Natural killer cell (primary cell): ENCODE measurements around the gene SPPL2A. TPM values are rescaled to one million over a fixed set of nuclear protein-coding genes. Genes with fewer than 3 reads are reported as not detected.

Experiments
- ATAC-seq, 3 donors: fragments of 150-1000 bp in 2 of 3; fragments of 200-7000 bp in 1 of 3; cut with Tn5 transposase; 1 replicate in 1 of 3; 2 replicates in 2 of 3; pipeline ENCODE4 v1.10.0; 2021; ENCODE audit warnings: mild to moderate bottlenecking in 2 of 3, moderate library complexity in 2 of 3
- DNase-seq, 2 donors: peaks; one replicate each; pipeline versions ENCODE4 v3.0.0 to v3.0.0-alpha.2; 2013 to 2021; ENCODE audit warnings: mixed read lengths in 1 of 2
- H3K27ac ChIP-seq: one replicate; pipeline ENCODE4 v1.5.1; 2013; ENCODE audit warnings: mild to moderate bottlenecking, low read length
- H3K27me3 ChIP-seq: one replicate; pipeline ENCODE4 v1.6.1; 2013; ENCODE audit warnings: low read length; ENCODE audit not compliant: control insufficient read depth, insufficient read depth
- H3K36me3 ChIP-seq: one replicate; pipeline ENCODE4 v1.6.1; 2013; ENCODE audit warnings: low read length; ENCODE audit not compliant: control insufficient read depth, insufficient read depth
- H3K4me1 ChIP-seq: one replicate; pipeline ENCODE4 v1.6.1; 2013; ENCODE audit warnings: low read length; ENCODE audit not compliant: control insufficient read depth, insufficient read depth
- H3K4me3 ChIP-seq: one replicate; pipeline ENCODE4 v1.5.1; 2013; ENCODE audit warnings: low read length
- H3K9me3 ChIP-seq: one replicate; pipeline ENCODE4 v1.6.1; 2013; ENCODE audit warnings: low read length; ENCODE audit not compliant: control insufficient read depth, insufficient read depth
- H3K27ac Mint-ChIP-seq, 2 donors: one replicate each; pipeline ENCODE4 v1.8.0; 2022; ENCODE audit warnings: mild to moderate bottlenecking in 2 of 2, mixed read lengths in 2 of 2, moderate library complexity in 1 of 2
- H3K27me3 Mint-ChIP-seq, 2 donors: one replicate each; pipeline ENCODE4 v1.8.0; 2022; ENCODE audit warnings: low read depth in 2 of 2, mixed read lengths in 2 of 2
- H3K36me3 Mint-ChIP-seq: one replicate; pipeline ENCODE4 v1.8.0; 2022; ENCODE audit warnings: mixed read lengths
- H3K4me1 Mint-ChIP-seq, 2 donors: one replicate each; pipeline ENCODE4 v1.8.0; 2022; ENCODE audit warnings: mixed read lengths in 2 of 2
- H3K4me3 Mint-ChIP-seq: one replicate; pipeline ENCODE4 v1.8.0; 2022; ENCODE audit warnings: mild to moderate bottlenecking, moderate library complexity, mixed read lengths
- H3K9me3 Mint-ChIP-seq, 2 donors: one replicate each; pipeline ENCODE4 v1.8.0; 2022; ENCODE audit warnings: mixed read lengths in 2 of 2
- WGBS: methylation state at CpG from one replicate; pipeline ENCODE4 v1.1.7; 2013; ENCODE audit warnings: missing lambda C conversion rate; ENCODE audit not compliant: insufficient coverage; 5-methylcytosine and 5-hydroxymethylcytosine counted together
- intact Hi-C: fragments of 100-400 bp; cut with micrococcal nuclease; formaldehyde crosslinking; loops from one replicate; pipeline ENCODE4 v1.14.2; 2022
- total RNA-seq, 4 donors: library from RNA; stranded (reverse); fragments of 120-200 nt in 1 of 4; gene quantifications; one replicate each; pipeline versions ENCODE4 v1.2.3 to v1.2.4, GENCODE V29; 2013 to 2022
- TF ChIP-seq, protein P1 (sequence below): fragments of 200-600 bp; IDR thresholded peaks from one replicate; pipeline ENCODE4 v1.8.0; 2022; ENCODE audit warnings: antibody characterized with exemption

SPPL2A gene
- total RNA-seq, 3 donors from 2014 or later (not counting 1 experiment from before 2014, with no cell fraction given), result 104 to 122 (median 120) TPM

DNA sequence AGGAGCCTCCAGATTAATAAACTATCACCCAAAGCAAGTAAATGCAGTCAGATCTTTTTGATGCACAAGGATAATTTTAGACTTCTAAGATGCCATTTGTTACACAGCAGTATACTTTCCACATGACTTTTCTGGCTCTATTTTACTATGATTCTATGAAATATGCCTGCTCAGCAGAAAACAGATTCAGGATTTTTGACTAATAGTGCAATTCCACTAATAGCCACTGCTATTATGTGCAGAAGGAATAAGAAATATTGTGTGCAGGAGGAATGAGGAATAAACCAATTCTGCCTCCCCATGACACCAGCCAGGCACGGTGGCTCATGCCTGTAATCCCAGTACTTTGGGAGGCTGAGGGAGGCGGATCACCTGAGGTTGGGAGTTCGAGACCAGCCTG, 11.5 kb upstream of the SPPL2A start:
- Mint-ChIP-seq H3K4me1 (peaks cover 7 to 15% of the 10 kb centered on the region in 2 donors), H3K9me3 (no peaks in the 10 kb centered on the region), H3K27ac (no peak overlapping the region), H3K36me3 (no peaks in the 10 kb centered on the region), H3K27me3 (no peaks in the 10 kb centered on the region), H3K4me3 (no peak overlapping the region)
- 88% methylated on average over 2 of the region's 3 CpGs for WGBS
- Histone ChIP-seq H3K27ac (no peak overlapping the region), H3K9me3 (no peaks in the 10 kb centered on the region), H3K4me1 (peaks cover 8% of the 10 kb centered on the region), H3K4me3 (no peak overlapping the region), H3K27me3 (no peaks in the 10 kb centered on the region), H3K36me3 (no peaks in the 10 kb centered on the region)
- intact Hi-C loops, result no loop called here
- TF ChIP-seq, protein P1, sequence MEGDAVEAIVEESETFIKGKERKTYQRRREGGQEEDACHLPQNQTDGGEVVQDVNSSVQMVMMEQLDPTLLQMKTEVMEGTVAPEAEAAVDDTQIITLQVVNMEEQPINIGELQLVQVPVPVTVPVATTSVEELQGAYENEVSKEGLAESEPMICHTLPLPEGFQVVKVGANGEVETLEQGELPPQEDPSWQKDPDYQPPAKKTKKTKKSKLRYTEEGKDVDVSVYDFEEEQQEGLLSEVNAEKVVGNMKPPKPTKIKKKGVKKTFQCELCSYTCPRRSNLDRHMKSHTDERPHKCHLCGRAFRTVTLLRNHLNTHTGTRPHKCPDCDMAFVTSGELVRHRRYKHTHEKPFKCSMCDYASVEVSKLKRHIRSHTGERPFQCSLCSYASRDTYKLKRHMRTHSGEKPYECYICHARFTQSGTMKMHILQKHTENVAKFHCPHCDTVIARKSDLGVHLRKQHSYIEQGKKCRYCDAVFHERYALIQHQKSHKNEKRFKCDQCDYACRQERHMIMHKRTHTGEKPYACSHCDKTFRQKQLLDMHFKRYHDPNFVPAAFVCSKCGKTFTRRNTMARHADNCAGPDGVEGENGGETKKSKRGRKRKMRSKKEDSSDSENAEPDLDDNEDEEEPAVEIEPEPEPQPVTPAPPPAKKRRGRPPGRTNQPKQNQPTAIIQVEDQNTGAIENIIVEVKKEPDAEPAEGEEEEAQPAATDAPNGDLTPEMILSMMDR, result no peak
- no peak for DNase-seq
- no peak for ATAC-seq

DNA sequence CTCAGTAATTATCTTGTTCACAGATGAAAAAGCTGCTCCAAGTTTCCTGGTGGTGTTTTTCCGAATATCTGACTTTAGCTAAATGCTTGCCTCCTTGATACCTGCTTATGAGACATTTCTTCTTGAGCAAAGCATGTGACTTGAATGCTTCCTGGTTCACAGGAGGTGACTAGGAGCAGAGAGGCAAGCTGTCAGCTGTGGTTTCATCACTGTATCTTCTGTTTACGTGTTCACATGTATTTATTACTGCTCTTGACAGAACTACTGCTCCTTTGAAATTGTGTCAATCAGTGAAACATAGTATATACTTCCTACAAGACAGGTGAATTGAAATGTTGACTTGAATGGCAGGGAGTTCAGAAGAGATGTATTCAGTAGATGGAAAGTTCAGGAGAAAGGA, 8.9 kb upstream of the SPPL2A start:
- TF ChIP-seq, protein P1, result no peak
- DNase-seq, result peak in 1 of 2 donors; percentile 63
- peak; percentile 81 to 99 (median 97) for ATAC-seq
- Mint-ChIP-seq H3K9me3 (no peaks in the 10 kb centered on the region), H3K36me3 (no peaks in the 10 kb centered on the region), H3K27me3 (no peaks in the 10 kb centered on the region), H3K27ac (peak overlapping the region; percentile 81 to 91), H3K4me3 (no peak overlapping the region), H3K4me1 (peaks cover 7 to 15% of the 10 kb centered on the region in 2 donors)
- 43% methylated on average over 2 of the region's 2 CpGs for WGBS
- intact Hi-C loops, result loop anchor here (1.0 to 5.0 kb wide), 3 partner anchors 9 to 422 kb away; partner anchors contain the start of gene SPPL2A
- H3K27me3 ChIP-seq, result no peaks in the 10 kb centered on the region
- peaks cover 8% of the 10 kb centered on the region for H3K4me1 ChIP-seq
- no peak overlapping the region for H3K4me3 ChIP-seq
- no peaks in the 10 kb centered on the region for H3K9me3 ChIP-seq
- H3K36me3 ChIP-seq, result no peaks in the 10 kb centered on the region
- no peak overlapping the region for H3K27ac ChIP-seq

DNA sequence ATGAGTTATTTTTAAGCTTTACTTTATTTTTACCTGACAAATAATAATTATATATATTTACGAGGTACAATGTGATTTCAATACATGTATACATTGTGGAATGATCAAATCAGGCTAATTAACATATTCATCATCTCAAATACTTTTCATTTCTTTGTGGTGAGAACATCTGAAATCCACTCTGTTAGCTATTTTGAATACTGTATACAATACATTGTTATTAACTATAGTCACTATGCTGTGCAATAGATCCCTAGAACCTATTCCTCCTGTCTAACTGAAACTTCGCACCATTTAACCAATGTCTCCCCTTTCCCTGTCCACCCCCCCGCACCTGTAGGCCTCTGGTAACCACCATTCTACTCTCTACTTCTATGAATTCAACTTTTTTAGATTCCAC, 7.9 kb upstream of the SPPL2A start:
- ATAC-seq (no peak), DNase-seq (no peak)
- no peak overlapping the region for H3K27ac ChIP-seq
- H3K4me3 ChIP-seq, result no peak overlapping the region
- intact Hi-C loops, result loop anchor here (5.0 kb wide), 1 partner anchor 421 kb away; no protein-coding TSS in a partner anchor
- no peaks in the 10 kb centered on the region for H3K27me3 ChIP-seq
- WGBS, result 96% methylated on average over 2 of the region's 3 CpGs
- Mint-ChIP-seq H3K27me3 (no peaks in the 10 kb centered on the region), H3K36me3 (no peaks in the 10 kb centered on the region), H3K4me3 (no peak overlapping the region), H3K4me1 (peaks cover 7 to 15% of the 10 kb centered on the region in 2 donors), H3K9me3 (no peaks in the 10 kb centered on the region), H3K27ac (peak overlapping the region in 1 of 2 donors; percentile 91)
- H3K4me1 ChIP-seq, result peaks cover 8% of the 10 kb centered on the region
- H3K9me3 ChIP-seq, result no peaks in the 10 kb centered on the region
- TF ChIP-seq, protein P1, result no peak
- no peaks in the 10 kb centered on the region for H3K36me3 ChIP-seq

DNA sequence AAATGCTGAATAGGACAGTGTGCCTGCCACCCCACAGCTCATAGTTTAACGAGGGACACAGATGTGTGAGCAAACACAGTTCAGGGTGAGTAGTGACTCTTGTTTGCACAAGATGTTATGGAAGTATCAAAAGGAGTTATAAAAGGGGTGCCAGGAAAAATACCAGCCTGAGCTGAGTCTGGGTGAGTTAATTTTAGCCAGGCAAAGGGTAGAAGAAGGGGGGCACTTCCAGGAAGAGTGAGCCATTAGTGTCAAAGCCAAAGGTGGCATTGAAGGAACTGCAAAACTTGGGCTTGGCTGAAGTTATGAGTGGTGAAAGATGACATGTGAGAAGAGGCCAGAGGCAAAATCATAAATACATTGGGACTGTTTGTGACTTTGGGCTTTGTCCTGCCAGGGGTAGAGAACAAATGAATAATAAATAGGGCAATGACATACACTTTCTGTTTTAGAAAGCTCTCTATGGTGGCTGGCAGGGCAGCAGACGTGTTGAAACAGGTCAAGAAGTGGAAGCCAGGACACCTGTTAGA, 1.9 kb upstream of the SPPL2A start:
- Mint-ChIP-seq H3K4me3 (no peak overlapping the region), H3K27ac (peak overlapping the region; percentile 93 to 97), H3K36me3 (no peaks in the 10 kb centered on the region), H3K4me1 (peaks cover 39 to 46% of the 10 kb centered on the region in 2 donors), H3K9me3 (no peaks in the 10 kb centered on the region), H3K27me3 (no peaks in the 10 kb centered on the region)
- Histone ChIP-seq H3K27ac (no peak overlapping the region), H3K9me3 (no peaks in the 10 kb centered on the region), H3K4me3 (no peak overlapping the region), H3K4me1 (peaks cover 15% of the 10 kb centered on the region), H3K27me3 (no peaks in the 10 kb centered on the region), H3K36me3 (no peaks in the 10 kb centered on the region)
- WGBS, result 85% methylated on average over 2 of the region's 2 CpGs
- no peak for ATAC-seq
- TF ChIP-seq, protein P1, result no peak
- intact Hi-C loops, result no loop called here
- peak in 1 of 2 donors; percentile 9 for DNase-seq
